ENCODE results near the gene POLR1H. TPM values are rescaled to one million over a fixed set of nuclear protein-coding genes. Genes with fewer than 3 reads are reported as not detected.

The POLR1H gene, protein sequence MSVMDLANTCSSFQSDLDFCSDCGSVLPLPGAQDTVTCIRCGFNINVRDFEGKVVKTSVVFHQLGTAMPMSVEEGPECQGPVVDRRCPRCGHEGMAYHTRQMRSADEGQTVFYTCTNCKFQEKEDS
- 10 to 100 TPM; 15.4 to 25.9 (median 20.2) TPM for total RNA-seq
- polyA plus RNA-seq = 10 to 100 TPM; 23.7 to 32.9 (median 32.4) TPM
- long read RNA-seq, donor 1, transcript ZNRD1-201 (4 exons, 864 nt) = major isoform, 6 of 11 reads
- long read RNA-seq, donor 1, partial matches to known transcripts = 2 of 11 reads
- long read RNA-seq, donor 1, other reads (novel, unspliced or antisense) = 0 of 11 reads
- long read RNA-seq, donor 2, transcript ZNRD1-201 (4 exons, 864 nt) = major isoform, 7 of 17 reads
- long read RNA-seq, donor 2, partial matches to known transcripts = 2 of 17 reads
- long read RNA-seq, donor 2, other reads (novel, unspliced or antisense) = 0 of 17 reads

DNA sequence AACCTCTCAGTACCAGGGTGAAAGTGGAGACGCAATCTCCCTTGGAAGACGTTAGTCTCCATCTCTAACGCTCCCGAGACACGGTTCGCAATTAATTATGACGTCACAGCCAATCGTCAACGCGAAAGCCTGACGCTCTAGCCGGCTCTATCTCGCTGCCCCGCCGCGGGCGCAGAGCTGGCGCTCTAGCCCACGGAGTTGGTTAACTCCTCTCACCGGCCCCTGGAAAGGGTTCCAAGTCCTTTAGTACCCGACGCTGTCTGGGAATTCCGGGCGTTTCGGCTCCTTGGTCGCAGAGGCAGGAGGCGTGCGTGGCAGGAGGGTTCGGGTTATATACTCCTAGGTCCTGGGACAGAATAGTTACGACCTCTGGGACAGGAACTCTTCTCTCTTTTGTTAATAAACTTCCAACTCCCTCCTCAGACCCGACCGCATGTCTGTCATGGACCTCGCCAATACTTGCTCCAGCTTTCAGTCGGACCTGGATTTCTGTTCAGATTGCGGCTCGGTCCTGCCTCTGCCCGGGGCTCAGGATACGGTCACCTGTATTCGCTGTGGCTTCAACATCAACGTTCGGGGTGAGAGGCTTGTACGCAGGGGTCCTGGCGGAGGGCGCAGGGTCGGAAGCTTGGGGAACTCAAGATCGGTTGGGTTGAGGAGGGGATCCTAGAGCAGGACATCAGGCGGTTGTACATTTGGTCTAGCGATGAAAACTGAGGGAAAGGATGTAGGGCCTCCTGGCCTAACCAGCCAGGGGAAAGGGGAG, at the start of gene POLR1H:
POLR1H (plus strand) TSS at position 174 of the 766 bp plus-strand sequence; CDS start at position 434, 260 bp downstream.
- DNase-seq (peak; percentile 92 to 95), ATAC-seq (peak; percentile 98 to 99 (median 99))
- TF ChIP-seq, protein P1, sequence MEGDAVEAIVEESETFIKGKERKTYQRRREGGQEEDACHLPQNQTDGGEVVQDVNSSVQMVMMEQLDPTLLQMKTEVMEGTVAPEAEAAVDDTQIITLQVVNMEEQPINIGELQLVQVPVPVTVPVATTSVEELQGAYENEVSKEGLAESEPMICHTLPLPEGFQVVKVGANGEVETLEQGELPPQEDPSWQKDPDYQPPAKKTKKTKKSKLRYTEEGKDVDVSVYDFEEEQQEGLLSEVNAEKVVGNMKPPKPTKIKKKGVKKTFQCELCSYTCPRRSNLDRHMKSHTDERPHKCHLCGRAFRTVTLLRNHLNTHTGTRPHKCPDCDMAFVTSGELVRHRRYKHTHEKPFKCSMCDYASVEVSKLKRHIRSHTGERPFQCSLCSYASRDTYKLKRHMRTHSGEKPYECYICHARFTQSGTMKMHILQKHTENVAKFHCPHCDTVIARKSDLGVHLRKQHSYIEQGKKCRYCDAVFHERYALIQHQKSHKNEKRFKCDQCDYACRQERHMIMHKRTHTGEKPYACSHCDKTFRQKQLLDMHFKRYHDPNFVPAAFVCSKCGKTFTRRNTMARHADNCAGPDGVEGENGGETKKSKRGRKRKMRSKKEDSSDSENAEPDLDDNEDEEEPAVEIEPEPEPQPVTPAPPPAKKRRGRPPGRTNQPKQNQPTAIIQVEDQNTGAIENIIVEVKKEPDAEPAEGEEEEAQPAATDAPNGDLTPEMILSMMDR (IDR thresholded peaks at IDR 0.05) = no peak
- WGBS, 3 donors = 0 to 1% (median 0%) methylated on average over 48 of the region's 48 CpGs
- intact Hi-C loops (cut with DNase I) = no loop called here
- Histone ChIP-seq H3K4me3 (peak within 1 kb of the TSS; percentile 94), H3K27ac (peak within 1 kb of the TSS; percentile 87), H3K36me3 (ENCODE audit: insufficient read depth in 1 of 2, low read depth in 1 of 2) (peaks cover 6 to 57% of the 10 kb centered on the region in 2 donors), H3K4me1 (peaks cover 40% of the 10 kb centered on the region), H3K9me3 (no peaks in the 10 kb centered on the region), H3K27me3 (ENCODE audit: insufficient read depth in 3 of 3, low read length in 2 of 3) (no peaks in the 10 kb centered on the region)

DNA sequence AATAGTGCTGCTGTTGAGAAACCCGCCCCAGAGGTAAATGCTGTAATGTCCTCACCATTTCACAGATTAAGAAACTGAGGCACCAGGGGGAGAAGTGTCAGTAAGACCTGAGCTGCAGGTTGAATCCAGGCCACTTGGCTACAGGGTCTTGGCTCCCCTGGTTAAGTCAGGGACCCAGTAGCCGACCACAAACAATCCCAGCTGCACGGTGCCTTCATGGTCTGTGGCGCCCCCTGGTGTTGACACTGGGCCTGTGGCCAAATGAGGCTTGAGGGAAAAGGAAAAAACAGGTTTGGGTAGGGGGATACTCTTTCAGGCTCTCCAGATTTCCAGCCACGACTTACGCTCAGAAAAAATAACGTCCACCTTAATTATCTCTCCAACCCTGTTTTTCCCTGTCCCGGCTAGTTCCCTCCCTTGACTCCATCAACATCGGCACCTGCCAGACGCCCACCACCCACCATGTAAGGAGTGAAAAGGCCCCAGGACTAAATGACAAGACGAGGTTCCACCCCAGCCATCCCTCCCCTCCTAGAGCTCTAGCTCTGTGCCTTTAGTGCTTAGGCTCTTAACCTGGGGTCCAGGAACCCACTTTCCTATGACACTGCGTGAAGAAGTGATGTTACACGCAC, 47.7 kb upstream of the POLR1H start:
- no peaks in the 10 kb centered on the region for H3K4me1 ChIP-seq
- intact Hi-C loops (cut with DNase I) = loop anchor here (1.0 to 10.0 kb wide), 3 partner anchors 165 to 269 kb away; no protein-coding TSS in a partner anchor
- no peak for DNase-seq
- TF ChIP-seq, protein P1 (IDR thresholded peaks at IDR 0.05) = peak; percentile 89
- peaks cover 0 to 5% of the 10 kb centered on the region in 2 donors for H3K36me3 ChIP-seq (ENCODE audit: insufficient read depth in 1 of 2, low read depth in 1 of 2)
- H3K27ac ChIP-seq = no peak overlapping the region
- ATAC-seq = peak; percentile 57 to 83 (median 64)
- peaks cover 2 to 12% (median 5%) of the 10 kb centered on the region in 3 donors for H3K27me3 ChIP-seq (ENCODE audit: insufficient read depth in 3 of 3, low read length in 2 of 3)
- WGBS, 3 donors = 49 to 63% (median 60%) methylated on average over 13 of the region's 13 CpGs
- no peaks in the 10 kb centered on the region for H3K9me3 ChIP-seq
- H3K4me3 ChIP-seq = no peak overlapping the region

DNA sequence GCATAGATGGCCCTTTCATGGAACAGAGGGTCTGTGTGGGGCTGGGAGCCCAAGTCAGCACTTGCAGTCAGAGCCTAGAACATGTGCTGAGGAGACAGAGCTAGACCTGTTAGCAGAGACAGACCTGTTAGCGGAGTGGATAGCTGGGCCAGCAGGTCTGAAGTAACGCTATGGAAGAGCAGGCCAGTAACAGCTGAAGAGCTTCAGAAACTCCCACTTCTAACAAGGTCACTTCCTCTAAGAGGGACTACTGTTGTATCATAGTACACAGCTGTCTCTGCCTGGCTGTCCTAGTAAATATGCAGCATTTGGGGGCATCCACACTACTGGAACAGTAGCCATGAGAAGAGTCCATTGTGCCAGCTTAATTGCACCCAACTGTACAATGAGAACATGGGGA, 41.2 kb upstream of the POLR1H start:
- no peak overlapping the region for H3K4me3 ChIP-seq
- WGBS, 3 donors = 78 to 94% (median 81%) methylated on average over 2 of the region's 2 CpGs
- H3K4me1 ChIP-seq = no peaks in the 10 kb centered on the region
- TF ChIP-seq, protein P1 (IDR thresholded peaks at IDR 0.05) = no peak
- peaks cover 0 to 31% of the 10 kb centered on the region in 2 donors for H3K36me3 ChIP-seq (ENCODE audit: insufficient read depth in 1 of 2, low read depth in 1 of 2)
- H3K27ac ChIP-seq = no peak overlapping the region
- DNase-seq = no peak
- no peaks in the 10 kb centered on the region for H3K9me3 ChIP-seq
- no peak for ATAC-seq
- no peaks in the 10 kb centered on the region for H3K27me3 ChIP-seq (ENCODE audit: insufficient read depth in 3 of 3, low read length in 2 of 3)
- intact Hi-C loops (cut with DNase I) = loop anchor here in 1 of 2 donors (10.0 kb wide), 1 partner anchor 275 kb away; no protein-coding TSS in a partner anchor

DNA sequence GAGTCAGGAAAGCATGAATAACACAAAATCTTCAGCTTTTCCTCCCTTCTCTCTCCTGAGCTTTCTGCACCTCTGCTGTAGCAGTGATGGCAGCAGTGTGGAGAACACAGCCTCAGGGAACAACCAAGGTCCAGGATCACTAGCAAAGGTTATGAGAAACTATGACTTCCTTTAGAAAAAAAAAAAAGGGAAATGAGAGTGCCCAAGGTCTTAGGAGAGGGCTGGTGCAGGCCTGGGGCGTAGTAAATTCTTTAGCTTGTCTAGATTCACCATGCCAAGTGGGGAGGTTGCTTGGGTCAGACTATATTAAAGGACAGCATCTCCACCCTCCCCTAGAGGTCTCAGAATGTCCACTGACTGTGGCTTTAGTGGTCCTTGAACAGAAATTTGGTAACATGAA, 40.4 kb upstream of the POLR1H start:
- Histone ChIP-seq H3K4me3 (no peak overlapping the region), H3K27me3 (ENCODE audit: insufficient read depth in 3 of 3, low read length in 2 of 3) (no peaks in the 10 kb centered on the region), H3K9me3 (no peaks in the 10 kb centered on the region), H3K4me1 (no peaks in the 10 kb centered on the region), H3K36me3 (ENCODE audit: insufficient read depth in 1 of 2, low read depth in 1 of 2) (peaks cover 0 to 31% of the 10 kb centered on the region in 2 donors), H3K27ac (no peak overlapping the region)
- 85 to 96% (median 95%) methylated on average over 1 of the region's 1 CpG for WGBS, 3 donors
- intact Hi-C loops (cut with DNase I) = no loop called here
- DNase-seq (no peak), ATAC-seq (no peak)
- TF ChIP-seq, protein P1 (IDR thresholded peaks at IDR 0.05) = no peak
